Measurements from ENCODE around the gene DMAC2L. TPM values are rescaled to one million over a fixed set of nuclear protein-coding genes. Genes with fewer than 3 reads are reported as not detected.

The DMAC2L gene
- total and polyA plus RNA-seq, 2 donors (not counting 1 experiment from before 2014, with no cell fraction given) = 19.0 to 40.0 TPM

- H3K4me2 ChIP-seq (replicated peaks; ENCODE audit: low read depth, low read length, poor library complexity, severe bottlenecking) = no peak overlapping the region
- no peak for TF ChIP-seq EZH2 (IDR thresholded peaks at IDR 0.05; ENCODE audit: borderline replicate concordance, insufficient read depth, low read depth, low read length, poor library complexity, severe bottlenecking)
- no peak for TF ChIP-seq CTCF (IDR thresholded peaks at IDR 0.05)
- H2AFZ ChIP-seq (ENCODE audit: insufficient read depth, low read depth, low read length, poor library complexity, severe bottlenecking) = no peak overlapping the region
- no peak overlapping the region for H3K27ac ChIP-seq (ENCODE audit: low read length in 2 of 2)
- intact Hi-C loops (cut with micrococcal nuclease) = no loop called here
- H3K4me3 ChIP-seq (ENCODE audit: control extremely low read depth in 1 of 5, extremely low read depth in 1 of 5, insufficient read depth in 1 of 5, low read depth in 2 of 5, low read length in 4 of 5) = no peak overlapping the region
- CTCF ChIA-PET = no interaction called here
- Mint-ChIP-seq H3K27me3 (no peaks in the 10 kb centered on the region), H3K27ac (no peak overlapping the region), H3K9me3 (ENCODE audit: insufficient read depth) (no peaks in the 10 kb centered on the region), H3K4me1 (no peaks in the 10 kb centered on the region), H3K4me3 (no peak overlapping the region)
- H3K4me1 ChIP-seq (ENCODE audit: control insufficient read depth in 2 of 2, insufficient read depth in 2 of 2, low read length in 2 of 2) = no peaks in the 10 kb centered on the region
- H3K36me3 ChIP-seq (replicated peaks in 1 of 2; ENCODE audit: control extremely low read depth in 1 of 2, control insufficient read depth in 1 of 2, extremely low read depth in 1 of 2, insufficient read depth in 2 of 2, low read length in 1 of 2) = no peaks in the 10 kb centered on the region
- H3K79me2 ChIP-seq (ENCODE audit: control insufficient read depth, insufficient read depth, low read length) = no peaks in the 10 kb centered on the region
- no peaks in the 10 kb centered on the region for H4K20me1 ChIP-seq (ENCODE audit: control insufficient read depth, insufficient read depth, low read length, poor library complexity, severe bottlenecking)
- DNase-seq (no peak), ATAC-seq (ENCODE audit: low read depth) (no peak)
- no peaks in the 10 kb centered on the region for H3K27me3 ChIP-seq (replicated peaks in 1 of 4; ENCODE audit: control extremely low read depth in 1 of 4, control insufficient read depth in 3 of 4, insufficient read depth in 4 of 4, low read length in 3 of 4)
- POLR2A ChIA-PET = no interaction called here
- H3K9ac ChIP-seq (ENCODE audit: low read length) = no peak overlapping the region
- H3K9me3 ChIP-seq (ENCODE audit: control extremely low read depth in 1 of 3, control insufficient read depth in 2 of 3, insufficient read depth in 1 of 3, low read length in 2 of 3) = no peaks in the 10 kb centered on the region
- WGBS (ENCODE audit: insufficient coverage) = 100% methylated on average over 2 of the region's 6 CpGs
Observed at GRCh38 chr14:50270932-50271331, 41.2 kb upstream of the DMAC2L start.

DNA sequence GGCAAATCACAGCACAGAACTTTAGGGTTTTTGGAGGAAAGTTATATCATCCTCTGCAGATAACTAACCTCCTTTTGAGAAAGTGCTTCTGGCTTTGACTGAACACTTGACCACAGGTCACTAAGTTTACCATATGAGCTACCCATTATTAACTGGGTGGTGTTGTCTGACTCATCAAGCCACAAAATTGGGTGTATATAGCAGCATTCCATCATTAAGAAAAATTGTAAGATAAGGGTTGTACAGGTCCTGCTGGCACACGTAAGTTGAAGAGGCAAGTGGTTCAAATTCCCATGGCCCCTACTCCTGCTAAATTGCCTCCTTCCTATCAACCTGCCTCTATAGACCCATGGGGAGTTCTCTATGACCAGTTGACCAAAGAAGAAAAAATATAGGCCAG is 39.6 kb upstream of the DMAC2L start:
- Mint-ChIP-seq H3K27ac (no peak overlapping the region), H3K4me1 (no peaks in the 10 kb centered on the region), H3K9me3 (ENCODE audit: insufficient read depth) (no peaks in the 10 kb centered on the region), H3K27me3 (no peaks in the 10 kb centered on the region), H3K4me3 (no peak overlapping the region)
- H3K36me3 ChIP-seq (replicated peaks in 1 of 2; ENCODE audit: control extremely low read depth in 1 of 2, control insufficient read depth in 1 of 2, extremely low read depth in 1 of 2, insufficient read depth in 2 of 2, low read length in 1 of 2) = peaks cover 0 to 1% of the 10 kb centered on the region in 2 experiments
- CTCF ChIA-PET = interaction anchor here (0.5 kb wide), 1 partner anchor 11 kb away, joined by 5 read pairs; no protein-coding TSS in a partner anchor
- intact Hi-C loops (cut with micrococcal nuclease) = no loop called here
- H3K9me3 ChIP-seq (ENCODE audit: control extremely low read depth in 1 of 3, control insufficient read depth in 2 of 3, insufficient read depth in 1 of 3, low read length in 2 of 3) = no peaks in the 10 kb centered on the region
- no peak overlapping the region for H3K9ac ChIP-seq (ENCODE audit: low read length)
- no peak for DNase-seq
- no peak overlapping the region for H2AFZ ChIP-seq (ENCODE audit: insufficient read depth, low read depth, low read length, poor library complexity, severe bottlenecking)
- no peak overlapping the region for H3K27ac ChIP-seq (ENCODE audit: low read length in 2 of 2)
- ATAC-seq (ENCODE audit: low read depth) = no peak
- H3K79me2 ChIP-seq (ENCODE audit: control insufficient read depth, insufficient read depth, low read length) = no peaks in the 10 kb centered on the region
- no peaks in the 10 kb centered on the region for H3K4me1 ChIP-seq (ENCODE audit: control insufficient read depth in 2 of 2, insufficient read depth in 2 of 2, low read length in 2 of 2)
- no peaks in the 10 kb centered on the region for H3K27me3 ChIP-seq (replicated peaks in 1 of 4; ENCODE audit: control extremely low read depth in 1 of 4, control insufficient read depth in 3 of 4, insufficient read depth in 4 of 4, low read length in 3 of 4)
- POLR2A ChIA-PET = no interaction called here
- H4K20me1 ChIP-seq (ENCODE audit: control insufficient read depth, insufficient read depth, low read length, poor library complexity, severe bottlenecking) = no peaks in the 10 kb centered on the region
- no peak for TF ChIP-seq CTCF (IDR thresholded peaks at IDR 0.05)
- TF ChIP-seq EZH2 (IDR thresholded peaks at IDR 0.05; ENCODE audit: borderline replicate concordance, insufficient read depth, low read depth, low read length, poor library complexity, severe bottlenecking) = no peak
- no peak overlapping the region for H3K4me2 ChIP-seq (replicated peaks; ENCODE audit: low read depth, low read length, poor library complexity, severe bottlenecking)
- H3K4me3 ChIP-seq (ENCODE audit: control extremely low read depth in 1 of 5, extremely low read depth in 1 of 5, insufficient read depth in 1 of 5, low read depth in 2 of 5, low read length in 4 of 5) = no peak overlapping the region
- WGBS (ENCODE audit: insufficient coverage) = no CpG with 5 or more reads among the region's 1 CpG
